H1 (cell line): ENCODE data around the gene KLHDC8A. TPM values are rescaled to one million over a fixed set of nuclear protein-coding genes. Genes with fewer than 3 reads are reported as not detected.

ENCODE experiments used
- CTCF ChIA-PET: fragments of 300-600 bp; sonication (Branson Sonifier 250); formaldehyde crosslinking; loops from one replicate; lab custom pipeline; 2021; ENCODE audit not compliant: partially characterized antibody; lab: Charles Lee
- POLR2A ChIA-PET: fragments of 300-600 bp; sonication (Branson Sonifier 250); formaldehyde crosslinking; loops from one replicate; lab custom pipeline; 2021; ENCODE audit warnings: inconsistent platforms; ENCODE audit not compliant: partially characterized antibody; lab: Charles Lee
- DNase-seq, 2 experiments: peaks; one replicate each; pipeline versions ENCODE4 v3.0.0 to v3.0.0-alpha.2; 2010 to 2022; ENCODE audit warnings: low spot score in 2 of 2, low read depth in 1 of 2, mixed read lengths in 1 of 2
- FAIRE-seq: peaks from 2 replicates; lab custom pipeline; 2011; peaks lifted over from hg19 to GRCh38; lab: Jason Lieb, UNC
- H2AFZ ChIP-seq: 2 replicates; pipeline ENCODE4 v1.8.1; 2012; ENCODE audit warnings: low read length, inconsistent platforms
- H2AK5ac ChIP-seq: 2 replicates; pipeline ENCODE4 v1.6.1; 2013; ENCODE audit warnings: low read depth, low read length
- H2BK120ac ChIP-seq: replicated peaks from 2 replicates; pipeline ENCODE3; 2013; ENCODE audit warnings: low read depth, low read length, inconsistent platforms
- H2BK12ac ChIP-seq: 2 replicates; pipeline ENCODE4 v1.6.1; 2013; ENCODE audit warnings: low read depth, low read length
- H2BK15ac ChIP-seq: 2 replicates; pipeline ENCODE4 v1.6.1; 2013; ENCODE audit warnings: low read length
- H2BK20ac ChIP-seq: 2 replicates; pipeline ENCODE4 v1.6.1; 2013; ENCODE audit warnings: low read length
- H2BK5ac ChIP-seq: 2 replicates; pipeline ENCODE4 v1.6.1; 2013; ENCODE audit warnings: low read depth, low read length
- H3K14ac ChIP-seq: 2 replicates; pipeline ENCODE4 v1.6.1; 2013; ENCODE audit warnings: inconsistent platforms; ENCODE audit not compliant: insufficient read length
- H3K18ac ChIP-seq: 2 replicates; pipeline ENCODE4 v1.6.1; 2013; ENCODE audit warnings: low read length; ENCODE audit errors: extremely low read depth
- H3K23ac ChIP-seq: 2 replicates; pipeline ENCODE4 v1.6.1; 2013; ENCODE audit warnings: inconsistent platforms; ENCODE audit not compliant: insufficient read length
- H3K23me2 ChIP-seq: 2 replicates; pipeline ENCODE4 v1.6.1; 2013; ENCODE audit warnings: low read depth, low read length
- H3K27ac ChIP-seq: 2 replicates; pipeline ENCODE4 v1.6.1; 2011; ENCODE audit warnings: low read depth, low read length, inconsistent platforms
- H3K27me3 ChIP-seq, 4 experiments: replicated peaks in 1 of 4; 1 replicate in 1 of 4; 2 replicates in 3 of 4; pipeline versions ENCODE4 v1.6.1 to v1.8.1; 2011 to 2013; ENCODE audit warnings: low read length in 3 of 4, mild to moderate bottlenecking in 3 of 4, inconsistent platforms in 2 of 4, mixed read lengths in 2 of 4, moderate library complexity in 1 of 4; ENCODE audit not compliant: control insufficient read depth in 3 of 4, insufficient read depth in 3 of 4; ENCODE audit errors: extremely low read depth in 1 of 4
- H3K36me3 ChIP-seq, 4 experiments: 2 replicates each; pipeline versions ENCODE4 v1.6.1 to v1.8.1; 2011 to 2013; ENCODE audit warnings: mild to moderate bottlenecking in 4 of 4, low read length in 3 of 4, moderate library complexity in 2 of 4, control low read depth in 1 of 4, inconsistent platforms in 1 of 4; ENCODE audit not compliant: insufficient read depth in 4 of 4, control insufficient read depth in 2 of 4
- H3K4ac ChIP-seq: replicated peaks from 2 replicates; pipeline ENCODE3; 2013; ENCODE audit warnings: low read length, low read depth, mixed read lengths, inconsistent platforms; ENCODE audit not compliant: insufficient read length
- H3K4me1 ChIP-seq, 4 experiments: replicated peaks in 1 of 4; 1 replicate in 1 of 4; 2 replicates in 3 of 4; pipeline versions ENCODE4 v1.6.1 to v1.8.1; 2011 to 2013; ENCODE audit warnings: low read length in 3 of 4, inconsistent platforms in 2 of 4, mixed read lengths in 1 of 4; ENCODE audit not compliant: insufficient read depth in 4 of 4, control insufficient read depth in 3 of 4
- H3K4me2 ChIP-seq, 2 experiments: 2 replicates each; pipeline versions ENCODE4 v1.6.1 to v1.8.1; 2011 to 2013; ENCODE audit warnings: low read depth in 2 of 2, low read length in 2 of 2, control low read depth in 1 of 2, inconsistent platforms in 1 of 2, mild to moderate bottlenecking in 1 of 2; ENCODE audit not compliant: insufficient read depth in 1 of 2
- H3K4me3 ChIP-seq, 4 experiments: fragments of 200-600, 300-600 bp in 1 of 4; sonication (generic), shearing (Covaris generic), sonication (Bioruptor Twin) in 1 of 4; 2 replicates each; pipeline versions ENCODE4 v1.5.1 to v1.8.1; 2011 to 2016; ENCODE audit warnings: low read length in 4 of 4, low read depth in 3 of 4, control low read depth in 2 of 4, inconsistent platforms in 2 of 4, mild to moderate bottlenecking in 2 of 4, mixed read lengths in 1 of 4, moderate library complexity in 1 of 4; ENCODE audit not compliant: insufficient read depth in 2 of 4; ENCODE audit errors: extremely low read depth in 1 of 4
- H3K56ac ChIP-seq: replicated peaks from 2 replicates; pipeline ENCODE3; 2013; ENCODE audit warnings: low read depth, mild to moderate bottlenecking, mixed read lengths, low read length, inconsistent platforms; ENCODE audit not compliant: insufficient read length
- H3K79me1 ChIP-seq: 2 replicates; pipeline ENCODE4 v1.6.1; 2013; ENCODE audit warnings: low read depth, low read length, control low read depth
- H3K79me2 ChIP-seq, 2 experiments: 2 replicates each; pipeline versions ENCODE4 v1.6.1 to v1.8.1; 2012 to 2013; ENCODE audit warnings: low read length in 2 of 2, mild to moderate bottlenecking in 2 of 2, inconsistent platforms in 1 of 2; ENCODE audit not compliant: insufficient read depth in 2 of 2, control insufficient read depth in 1 of 2
- H3K9ac ChIP-seq, 4 experiments: replicated peaks in 1 of 4; 1 replicate in 1 of 4; 2 replicates in 3 of 4; pipeline versions ENCODE4 v1.6.1 to v1.8.1; 2011 to 2013; ENCODE audit warnings: low read depth in 3 of 4, low read length in 3 of 4, control low read depth in 2 of 4, mild to moderate bottlenecking in 2 of 4, moderate library complexity in 2 of 4, inconsistent platforms in 1 of 4; ENCODE audit errors: extremely low read depth in 1 of 4
- H3K9me3 ChIP-seq, 2 experiments: 2 replicates each; pipeline versions ENCODE4 v1.6.1 to v1.8.1; 2012 to 2013; ENCODE audit warnings: mild to moderate bottlenecking in 2 of 2, moderate library complexity in 2 of 2, control low read depth in 1 of 2, inconsistent platforms in 1 of 2, low read depth in 1 of 2, low read length in 1 of 2, mixed read lengths in 1 of 2; ENCODE audit not compliant: insufficient read depth in 2 of 2
- H4K20me1 ChIP-seq, 2 experiments: replicated peaks in 1 of 2; 2 replicates each; pipeline versions ENCODE3 to v1.8.1; 2011 to 2013; ENCODE audit warnings: inconsistent platforms in 2 of 2, low read length in 2 of 2, mild to moderate bottlenecking in 1 of 2; ENCODE audit not compliant: insufficient read depth in 2 of 2, control insufficient read depth in 1 of 2
- H4K5ac ChIP-seq: 2 replicates; pipeline ENCODE4 v1.6.1; 2013; ENCODE audit warnings: low read length, low read depth, mixed read lengths, inconsistent platforms; ENCODE audit not compliant: insufficient read length
- H4K8ac ChIP-seq: 2 replicates; pipeline ENCODE4 v1.8.0; 2013; ENCODE audit warnings: mild to moderate bottlenecking, moderate library complexity, low read length, inconsistent platforms; ENCODE audit not compliant: insufficient read depth; ENCODE audit errors: extremely low read depth
- H4K91ac ChIP-seq: replicated peaks from 2 replicates; pipeline ENCODE3; 2013; ENCODE audit warnings: low read length, mixed read lengths, inconsistent platforms; ENCODE audit not compliant: insufficient read length
- ASH2L ChIP-seq: fragments of 200-600, 300-600 bp; sonication (generic); IDR thresholded peaks from one replicate; pipeline ENCODE4 v1.7.1; 2017; ENCODE audit warnings: low read length
- HDAC2 ChIP-seq, 2 experiments: fragments of 300-600 bp in 1 of 2; sonication (generic) in 1 of 2; IDR thresholded peaks; 2 replicates each; pipeline ENCODE4 v1.6.1; 2011 to 2012; ENCODE audit warnings: low read depth in 2 of 2, low read length in 2 of 2, mild to moderate bottlenecking in 2 of 2, moderate library complexity in 2 of 2, borderline replicate concordance in 1 of 2, inconsistent platforms in 1 of 2
- RAD21 ChIP-seq, 2 experiments: IDR thresholded peaks in 1 of 2; conservative IDR thresholded peaks in 1 of 2; 2 replicates each; pipeline ENCODE4 v1.6.1; 2011; ENCODE audit warnings: low read depth in 2 of 2, low read length in 2 of 2, improper control_type of control experiment in 1 of 2, inconsistent platforms in 1 of 2, mild to moderate bottlenecking in 1 of 2, moderate library complexity in 1 of 2
- RNF2 ChIP-seq: fragments of 200-900, 300-1000 bp; sonication (generic); IDR thresholded peaks from 2 replicates; pipeline ENCODE4 v1.7.1; 2016; ENCODE audit warnings: borderline replicate concordance, low read depth, mild to moderate bottlenecking, antibody characterized with exemption, low read length; ENCODE audit not compliant: poor library complexity, severe bottlenecking; ENCODE audit errors: missing control alignments
- WGBS, 2 experiments: shearing (Covaris generic) in 1 of 2; methylation state at CpG; one replicate each; pipeline versions ENCODE4 v1.1.6 to v1.1.7; 2013 to 2015; ENCODE audit warnings: low lambda C conversion rate in 2 of 2, mixed read lengths in 2 of 2, inconsistent platforms in 1 of 2, low coverage in 1 of 2, missing lambda C conversion rate in 1 of 2; ENCODE audit not compliant: insufficient replicate concordance in 2 of 2, insufficient coverage in 1 of 2, insufficient read length in 1 of 2; ENCODE audit errors: extremely low coverage in 1 of 2, missing lambda C conversion rate in 1 of 2; 5-methylcytosine and 5-hydroxymethylcytosine counted together
- polyA plus RNA-seq, 7 experiments: library from polyadenylated mRNA; depleted of rRNA in 3 of 7; stranded (reverse) in 5 of 7; unstranded in 2 of 7; fragments of >200 nt in 5 of 7; fragments of 200-250 nt in 2 of 7; gene quantifications; 1 replicate in 5 of 7; 2 replicates in 1 of 7; 4 replicates in 1 of 7; pipeline versions ENCODE4 v1.2.1 to v1.2.3, GENCODE V29; 2011 to 2013; ENCODE audit warnings: missing spikeins in 2 of 7, mixed read lengths in 2 of 7
- total RNA-seq: library from RNA; stranded (reverse); fragmentation: NEBNext Ultra II Directional; extraction: Animal tissue kit (Norgen Biotek cat#: 25700); gene quantifications from 2 replicates; pipeline ENCODE4 v1.2.1, GENCODE V29; 2021
- TF ChIP-seq, protein P1 (sequence below), 3 experiments: IDR thresholded peaks; 1 replicate in 2 of 3; 2 replicates in 1 of 3; pipeline versions ENCODE4 v1.5.1 to v1.6.1; 2011; ENCODE audit warnings: low read length in 3 of 3, mild to moderate bottlenecking in 3 of 3, inconsistent platforms in 2 of 3, low read depth in 1 of 3, moderate library complexity in 1 of 3; ENCODE audit not compliant: insufficient read depth in 1 of 3; ENCODE audit errors: control extremely low read depth in 1 of 3

KLHDC8A gene
- total and polyA plus RNA-seq, 2 of the 8 experiments (the other 6 are each of a cell fraction or from before 2014, with no cell fraction given): 1.9 to 3.4 TPM

DNA sequence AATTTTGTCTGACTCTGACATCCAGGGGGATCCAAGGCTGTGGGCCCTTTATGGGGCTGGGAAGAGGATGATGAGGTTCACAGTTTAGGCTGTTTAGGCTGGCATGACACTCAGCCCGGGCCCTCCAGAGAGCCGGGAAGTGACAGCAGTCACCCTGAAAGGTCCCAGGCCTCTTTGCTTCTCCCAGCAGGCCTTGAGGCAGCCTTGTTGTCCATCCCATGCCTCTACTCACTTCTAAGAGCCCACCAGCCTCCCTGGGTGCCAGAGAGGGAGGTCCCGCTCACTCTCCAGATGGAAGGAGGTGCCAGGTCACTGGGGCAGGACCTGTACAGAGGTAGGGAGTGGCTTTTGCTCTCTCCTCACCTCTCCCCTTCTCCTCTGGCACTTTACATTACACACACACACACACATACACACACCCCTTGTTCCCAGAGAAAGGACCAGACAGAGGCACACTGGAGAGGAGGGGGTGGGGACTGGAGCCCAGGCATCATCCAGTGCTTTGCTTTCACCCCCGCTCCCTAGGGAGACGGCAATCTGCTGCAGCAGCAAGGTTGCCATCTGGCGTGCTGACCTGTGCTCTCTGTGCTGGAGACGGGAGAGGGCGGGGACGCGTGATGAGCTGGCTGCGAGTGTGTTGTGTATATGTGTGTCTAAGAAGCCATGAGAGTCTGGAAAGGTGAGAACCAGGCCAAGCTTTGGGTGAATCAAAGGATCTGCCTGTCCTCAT is 4.6 kb downstream of the KLHDC8A start:
- H2BK12ac ChIP-seq: peak overlapping the region; percentile 95; the same call in 1 of the 2 replicates
- ChIA-PET POLR2A (interaction anchor here (1.1 to 1.2 kb wide), 2 partner anchors 79 to 98 kb away, joined by 3 read pairs; no protein-coding TSS in a partner anchor), CTCF (interaction anchor here (0.9 to 67.1 kb wide), 17 partner anchors 7 to 172 kb away, joined by 3 to 2424 read pairs (median 18); no protein-coding TSS in a partner anchor)
- H4K5ac ChIP-seq: no peak overlapping the region
- peak overlapping the region; percentile 2 for H2BK120ac ChIP-seq
- H2AFZ ChIP-seq: peak overlapping the region; percentile 65; the same call in 1 of the 2 replicates
- H2BK20ac ChIP-seq: peak overlapping the region; percentile 49; the same call in 1 of the 2 replicates
- peak overlapping the region; percentile 18; the same call in 1 of the 2 replicates for H2BK5ac ChIP-seq
- H3K36me3 ChIP-seq: no peaks in the 10 kb centered on the region
- H3K27ac ChIP-seq: no peak overlapping the region
- H3K23ac ChIP-seq: no peak overlapping the region
- no peak overlapping the region; the same call in 1 of the 2 replicates for H2BK15ac ChIP-seq
- no peaks in the 10 kb centered on the region; a peak in 1 of 7 replicates for H3K27me3 ChIP-seq
- no peaks in the 10 kb centered on the region for H3K23me2 ChIP-seq
- peak in 1 of 2 experiments; percentile 67 for DNase-seq
- H3K4me3 ChIP-seq: no peak overlapping the region
- 0 out of 7 replicates have a peak overlapping the region, but pooled peaks of 1 of the 4 experiments have one; percentile 2 for H3K9ac ChIP-seq
- no peak overlapping the region for H3K56ac ChIP-seq
- peak overlapping the region; percentile 18 for H4K91ac ChIP-seq
- WGBS, 2 experiments: 70% methylated on average over 11 of the region's 11 CpGs; no CpG with 5 or more reads in 1 of the 2 experiments
- peak overlapping the region; percentile 66; the same call in 1 of the 2 replicates for H4K8ac ChIP-seq
- H3K18ac ChIP-seq: peak overlapping the region; percentile 57
- no peak overlapping the region for H2AK5ac ChIP-seq
- no peaks in the 10 kb centered on the region for H3K9me3 ChIP-seq
- H3K14ac ChIP-seq: no peak overlapping the region
- no peak for FAIRE-seq
- TF ChIP-seq, protein P1, sequence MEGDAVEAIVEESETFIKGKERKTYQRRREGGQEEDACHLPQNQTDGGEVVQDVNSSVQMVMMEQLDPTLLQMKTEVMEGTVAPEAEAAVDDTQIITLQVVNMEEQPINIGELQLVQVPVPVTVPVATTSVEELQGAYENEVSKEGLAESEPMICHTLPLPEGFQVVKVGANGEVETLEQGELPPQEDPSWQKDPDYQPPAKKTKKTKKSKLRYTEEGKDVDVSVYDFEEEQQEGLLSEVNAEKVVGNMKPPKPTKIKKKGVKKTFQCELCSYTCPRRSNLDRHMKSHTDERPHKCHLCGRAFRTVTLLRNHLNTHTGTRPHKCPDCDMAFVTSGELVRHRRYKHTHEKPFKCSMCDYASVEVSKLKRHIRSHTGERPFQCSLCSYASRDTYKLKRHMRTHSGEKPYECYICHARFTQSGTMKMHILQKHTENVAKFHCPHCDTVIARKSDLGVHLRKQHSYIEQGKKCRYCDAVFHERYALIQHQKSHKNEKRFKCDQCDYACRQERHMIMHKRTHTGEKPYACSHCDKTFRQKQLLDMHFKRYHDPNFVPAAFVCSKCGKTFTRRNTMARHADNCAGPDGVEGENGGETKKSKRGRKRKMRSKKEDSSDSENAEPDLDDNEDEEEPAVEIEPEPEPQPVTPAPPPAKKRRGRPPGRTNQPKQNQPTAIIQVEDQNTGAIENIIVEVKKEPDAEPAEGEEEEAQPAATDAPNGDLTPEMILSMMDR (IDR thresholded peaks at IDR 0.05; ENCODE audit: control extremely low read depth in 1 of 3, insufficient read depth in 1 of 3, low read depth in 1 of 3, low read length in 3 of 3): peak in 1 of 3 experiments; percentile 22; a peak in 1 of 4 replicates
- TF ChIP-seq RNF2 (no peak), ASH2L (peak; percentile 25), RAD21 (IDR thresholded peaks at IDR 0.05 in 1 of 2, conservative IDR thresholded peaks at IDR 0.05 in 1 of 2; ENCODE audit: low read depth in 2 of 2, low read length in 2 of 2) (peak in 1 of 2 experiments; percentile 42; a peak in 2 of 4 replicates), HDAC2 (IDR thresholded peaks at IDR 0.05; ENCODE audit: borderline replicate concordance in 1 of 2, low read depth in 2 of 2, low read length in 2 of 2) (0 out of 4 replicates have a peak, but pooled peaks of 1 of the 2 experiments have one; percentile 55)
- no peaks in the 10 kb centered on the region for H3K79me1 ChIP-seq
- peak overlapping the region in 1 of 2 experiments; percentile 11; a peak in 1 of 4 replicates for H3K4me2 ChIP-seq
- no peaks in the 10 kb centered on the region for H4K20me1 ChIP-seq
- peak overlapping the region; percentile 4 for H3K4ac ChIP-seq
- H3K4me1 ChIP-seq: peaks cover 25 to 53% (median 35%) of the 10 kb centered on the region in 4 experiments
- H3K79me2 ChIP-seq: no peaks in the 10 kb centered on the region
